Tibial nerve (tissue), 4 donors: ENCODE measurements around the gene PFN3.

Source experiments
- CTCF ChIP-seq, 5 experiments: fragments of 200-600 bp in 3 of 5; fragments of 450-650 bp in 2 of 5; sonication (generic) in 3 of 5; IDR thresholded peaks; one replicate each; pipeline ENCODE4 v1.5.1; 2016 to 2019; ENCODE audit warnings: antibody characterized with exemption in 5 of 5, mild to moderate bottlenecking in 3 of 5, moderate library complexity in 2 of 5
- EP300 ChIP-seq, 2 donors: sonication (generic); formaldehyde crosslinking; IDR thresholded peaks; one replicate each; pipeline ENCODE4 v1.6.1; 2017; ENCODE audit warnings: antibody characterized with exemption in 2 of 2, mild to moderate bottlenecking in 1 of 2
- POLR2A ChIP-seq, 2 donors: fragments of 450-650 bp; IDR thresholded peaks; one replicate each; pipeline ENCODE4 v1.6.1; 2017; ENCODE audit warnings: antibody characterized with exemption in 2 of 2, mild to moderate bottlenecking in 2 of 2, moderate library complexity in 2 of 2

- TF ChIP-seq CTCF (IDR thresholded peaks at IDR 0.05) (no peak), POLR2A (IDR thresholded peaks at IDR 0.05) (no peak), EP300 (IDR thresholded peaks at IDR 0.05) (no peak)
Observed at GRCh38 chr5:177362292-177362609, 38.2 kb downstream of the PFN3 start.
